ENCODE measurements around the gene NUMBL.

GRCh38 chr19:40619333-40620160 is 70.9 kb downstream of the NUMBL start:
- TF ChIP-seq CTCF (IDR thresholded peaks at IDR 0.05): no peak
- no peak for TF ChIP-seq POLR2A (IDR thresholded peaks at IDR 0.05)
- TF ChIP-seq POLR2AphosphoS5 (IDR thresholded peaks at IDR 0.05): no peak

Measured in gastroesophageal sphincter (tissue), 3 donors.